Measurements from ENCODE around the gene MXI1. TPM values are rescaled to one million over a fixed set of nuclear protein-coding genes. Genes with fewer than 3 reads are reported as not detected.

Gene MXI1
- total RNA-seq, 4 donors from 2014 or later, result 32.3 to 40.0 (median 36.4) TPM

- DNase-seq (ENCODE audit: low spot score) (peak; percentile 42), ATAC-seq (ENCODE audit: low FRiP score) (peak; percentile 84)
Observed at GRCh38 chr10:110221721-110222261, 14.4 kb downstream of the MXI1 start.

DNA sequence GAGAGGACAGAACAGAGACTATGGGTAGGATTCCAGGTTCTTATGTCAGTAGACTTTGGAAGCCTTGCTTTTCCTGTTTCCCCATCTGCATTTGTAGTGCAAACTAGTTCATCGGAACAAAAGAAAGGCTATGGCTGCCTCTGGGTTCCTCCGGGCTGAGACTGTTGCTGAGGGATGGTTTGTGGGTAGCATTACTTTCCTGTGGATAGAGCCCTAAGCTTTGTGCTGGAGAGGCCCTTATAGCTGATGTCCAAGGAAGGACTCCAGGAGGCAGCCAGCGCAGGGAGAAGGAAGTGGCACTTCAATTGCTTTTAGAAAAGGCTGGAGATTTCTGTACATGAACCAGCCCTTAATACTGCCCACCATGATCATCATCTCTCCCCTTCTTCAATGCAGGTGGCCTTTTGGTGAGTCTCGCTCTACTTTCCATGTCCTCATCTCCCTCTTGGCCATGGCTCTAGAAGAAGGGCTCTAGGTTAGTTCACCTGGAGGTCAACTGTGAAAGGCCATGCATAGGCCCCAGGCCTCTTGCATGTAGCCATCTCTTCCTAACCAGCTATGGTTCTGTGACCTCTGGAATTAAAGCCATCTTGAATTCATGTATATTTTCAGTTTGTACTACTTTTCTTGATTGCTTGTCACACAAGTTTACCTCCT, 15.4 kb downstream of the MXI1 start:
- no peak for TF ChIP-seq CTCF (IDR thresholded peaks at IDR 0.05)
- no peak for ATAC-seq (ENCODE audit: low FRiP score)

More at GRCh38 chr10:110221721-110222261, 14.4 kb downstream of the MXI1 start:
- TF ChIP-seq CTCF (IDR thresholded peaks at IDR 0.05), result no peak

DNA sequence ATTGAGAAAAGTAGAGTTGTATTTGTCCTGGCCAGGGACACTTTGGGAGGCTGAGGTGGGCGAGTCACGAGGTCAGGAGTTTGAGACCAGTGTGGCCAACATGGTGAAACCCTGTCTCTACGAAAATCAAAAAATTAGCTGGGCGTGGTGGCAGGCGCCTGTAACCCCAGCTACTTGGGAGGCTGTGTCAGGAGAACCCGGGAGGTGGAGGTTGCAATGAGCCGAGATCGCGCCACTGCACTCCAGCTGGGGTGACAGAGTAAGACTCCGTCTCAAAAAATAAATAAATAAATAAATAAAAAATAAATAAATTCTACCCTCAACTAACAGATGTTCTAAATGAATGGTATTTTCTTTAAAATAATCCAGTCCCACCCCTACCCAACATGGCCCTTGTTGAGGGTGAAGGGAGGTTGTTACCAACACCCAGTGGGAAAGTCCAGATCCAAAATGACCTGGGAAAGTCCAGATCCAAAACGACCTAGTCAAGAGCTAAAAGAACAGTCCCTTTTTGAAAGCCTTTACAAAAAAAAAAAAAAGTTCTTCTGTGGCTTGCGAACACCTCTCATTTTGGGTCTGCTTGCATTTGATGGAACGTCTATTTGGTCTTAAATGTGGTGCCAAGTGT, 16.0 kb downstream of the MXI1 start:
- TF ChIP-seq CTCF (IDR thresholded peaks at IDR 0.05), result no peak
- DNase-seq (ENCODE audit: low spot score) (no peak), ATAC-seq (ENCODE audit: low FRiP score) (no peak)

More for the DNA sequence above, 15.4 kb downstream of the MXI1 start:
- DNase-seq (ENCODE audit: low spot score), result no peak

- DNase-seq (ENCODE audit: low spot score), result no peak
- TF ChIP-seq CTCF (IDR thresholded peaks at IDR 0.05), result no peak
- ATAC-seq (ENCODE audit: low FRiP score), result no peak
Observed at GRCh38 chr10:110224992-110225391, 17.6 kb downstream of the MXI1 start.

DNA sequence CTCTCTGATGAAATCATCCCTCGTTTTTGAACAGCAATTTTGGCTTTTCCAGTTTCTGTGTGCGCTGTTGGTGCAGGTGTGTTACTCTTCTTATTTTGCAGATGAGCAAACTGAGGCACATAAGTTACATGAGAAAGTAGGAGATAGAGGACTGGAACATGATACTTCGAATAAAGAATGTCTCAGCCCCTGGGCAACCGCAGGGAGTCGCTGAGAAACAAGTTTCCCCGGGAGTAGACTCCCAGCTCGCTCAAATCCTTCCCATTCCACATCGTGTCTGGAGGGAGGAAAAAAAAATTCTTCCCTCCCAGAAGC, 18.0 kb downstream of the MXI1 start:
- DNase-seq (ENCODE audit: low spot score) (no peak), ATAC-seq (ENCODE audit: low FRiP score) (no peak)
- TF ChIP-seq CTCF (IDR thresholded peaks at IDR 0.05), result no peak

DNA sequence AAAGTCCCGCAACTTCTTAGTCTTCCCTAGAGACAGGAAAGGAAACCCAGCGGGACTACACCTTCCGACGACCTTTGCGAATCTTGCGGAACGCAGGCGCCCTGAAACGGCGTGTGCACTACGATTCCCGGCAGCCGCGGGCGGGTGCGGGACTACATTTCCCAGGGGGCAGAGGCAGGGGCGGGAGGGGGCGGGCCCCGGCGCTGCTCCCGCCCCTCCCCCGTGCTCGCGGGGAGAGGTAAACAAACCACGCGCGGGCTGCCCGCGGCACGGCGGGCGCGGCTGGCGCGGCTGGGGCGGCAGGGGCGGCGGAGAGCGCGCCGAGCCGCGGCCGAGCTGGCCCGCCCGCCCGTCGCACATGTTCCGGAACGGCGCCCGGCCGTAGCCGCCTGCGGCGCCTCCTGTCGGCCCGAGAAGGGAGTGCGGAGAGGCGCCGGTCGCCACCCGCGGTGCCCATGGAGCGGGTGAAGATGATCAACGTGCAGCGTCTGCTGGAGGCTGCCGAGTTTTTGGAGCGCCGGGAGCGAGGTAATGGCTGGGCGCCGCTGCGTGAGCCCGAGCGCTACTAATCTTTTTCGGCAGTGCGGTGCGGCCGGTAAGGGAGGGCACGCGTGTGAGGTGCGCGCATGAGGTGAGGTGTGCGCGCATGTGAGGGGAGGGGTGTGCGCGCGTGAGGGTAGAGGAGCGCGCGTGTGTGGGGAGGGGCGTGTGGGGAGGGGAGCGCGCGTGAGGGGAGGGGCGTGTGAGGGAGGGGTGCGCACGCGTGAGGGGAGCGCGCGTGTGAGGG, 18.5 kb downstream of the MXI1 start:
- ATAC-seq (ENCODE audit: low FRiP score), result peak; percentile 80
- DNase-seq (ENCODE audit: low spot score), result no peak
- peak in 2 of 3 donors; percentile 18 to 64 for TF ChIP-seq CTCF (IDR thresholded peaks at IDR 0.05)

Data from omental fat pad (tissue), 4 donors.